Natural killer cell (primary cell): ENCODE results near the gene LRPPRC. TPM values are rescaled to one million over a fixed set of nuclear protein-coding genes. Genes with fewer than 3 reads are reported as not detected.

Source experiments
- ATAC-seq, 3 donors: fragments of 150-1000 bp in 2 of 3; fragments of 200-7000 bp in 1 of 3; cut with Tn5 transposase; 1 replicate in 1 of 3; 2 replicates in 2 of 3; pipeline ENCODE4 v1.10.0; 2021; ENCODE audit warnings: mild to moderate bottlenecking in 2 of 3, moderate library complexity in 2 of 3
- DNase-seq, 2 donors: peaks; one replicate each; pipeline versions ENCODE4 v3.0.0 to v3.0.0-alpha.2; 2013 to 2021; ENCODE audit warnings: mixed read lengths in 1 of 2
- H3K27ac ChIP-seq: one replicate; pipeline ENCODE4 v1.5.1; 2013; ENCODE audit warnings: mild to moderate bottlenecking, low read length
- H3K27me3 ChIP-seq: one replicate; pipeline ENCODE4 v1.6.1; 2013; ENCODE audit warnings: low read length; ENCODE audit not compliant: control insufficient read depth, insufficient read depth
- H3K36me3 ChIP-seq: one replicate; pipeline ENCODE4 v1.6.1; 2013; ENCODE audit warnings: low read length; ENCODE audit not compliant: control insufficient read depth, insufficient read depth
- H3K4me1 ChIP-seq: one replicate; pipeline ENCODE4 v1.6.1; 2013; ENCODE audit warnings: low read length; ENCODE audit not compliant: control insufficient read depth, insufficient read depth
- H3K4me3 ChIP-seq: one replicate; pipeline ENCODE4 v1.5.1; 2013; ENCODE audit warnings: low read length
- H3K9me3 ChIP-seq: one replicate; pipeline ENCODE4 v1.6.1; 2013; ENCODE audit warnings: low read length; ENCODE audit not compliant: control insufficient read depth, insufficient read depth
- H3K27ac Mint-ChIP-seq, 2 donors: one replicate each; pipeline ENCODE4 v1.8.0; 2022; ENCODE audit warnings: mild to moderate bottlenecking in 2 of 2, mixed read lengths in 2 of 2, moderate library complexity in 1 of 2
- H3K27me3 Mint-ChIP-seq, 2 donors: one replicate each; pipeline ENCODE4 v1.8.0; 2022; ENCODE audit warnings: low read depth in 2 of 2, mixed read lengths in 2 of 2
- H3K36me3 Mint-ChIP-seq: one replicate; pipeline ENCODE4 v1.8.0; 2022; ENCODE audit warnings: mixed read lengths
- H3K4me1 Mint-ChIP-seq, 2 donors: one replicate each; pipeline ENCODE4 v1.8.0; 2022; ENCODE audit warnings: mixed read lengths in 2 of 2
- H3K4me3 Mint-ChIP-seq: one replicate; pipeline ENCODE4 v1.8.0; 2022; ENCODE audit warnings: mild to moderate bottlenecking, moderate library complexity, mixed read lengths
- H3K9me3 Mint-ChIP-seq, 2 donors: one replicate each; pipeline ENCODE4 v1.8.0; 2022; ENCODE audit warnings: mixed read lengths in 2 of 2
- WGBS: methylation state at CpG from one replicate; pipeline ENCODE4 v1.1.7; 2013; ENCODE audit warnings: missing lambda C conversion rate; ENCODE audit not compliant: insufficient coverage; 5-methylcytosine and 5-hydroxymethylcytosine counted together
- intact Hi-C: fragments of 100-400 bp; cut with micrococcal nuclease; formaldehyde crosslinking; loops from one replicate; pipeline ENCODE4 v1.14.2; 2022
- total RNA-seq, 4 donors: library from RNA; stranded (reverse); fragments of 120-200 nt in 1 of 4; gene quantifications; one replicate each; pipeline versions ENCODE4 v1.2.3 to v1.2.4, GENCODE V29; 2013 to 2022
- TF ChIP-seq, protein P1 (sequence below): fragments of 200-600 bp; IDR thresholded peaks from one replicate; pipeline ENCODE4 v1.8.0; 2022; ENCODE audit warnings: antibody characterized with exemption

The LRPPRC gene
- total RNA-seq, 3 donors from 2014 or later (not counting 1 experiment from before 2014, with no cell fraction given): 43.5 to 53.8 (median 48.4) TPM

- no peak for ATAC-seq
Measured at GRCh38 chr2:43879261-43879660, 116.5 kb downstream of the LRPPRC start.

GRCh38 chr2:43877782-43878464 lies 117.9 kb downstream of the LRPPRC start:
- H3K4me3 ChIP-seq: no peak overlapping the region
- H3K36me3 ChIP-seq: no peaks in the 10 kb centered on the region
- WGBS: 37% methylated on average over 16 of the region's 16 CpGs
- TF ChIP-seq, protein P1, sequence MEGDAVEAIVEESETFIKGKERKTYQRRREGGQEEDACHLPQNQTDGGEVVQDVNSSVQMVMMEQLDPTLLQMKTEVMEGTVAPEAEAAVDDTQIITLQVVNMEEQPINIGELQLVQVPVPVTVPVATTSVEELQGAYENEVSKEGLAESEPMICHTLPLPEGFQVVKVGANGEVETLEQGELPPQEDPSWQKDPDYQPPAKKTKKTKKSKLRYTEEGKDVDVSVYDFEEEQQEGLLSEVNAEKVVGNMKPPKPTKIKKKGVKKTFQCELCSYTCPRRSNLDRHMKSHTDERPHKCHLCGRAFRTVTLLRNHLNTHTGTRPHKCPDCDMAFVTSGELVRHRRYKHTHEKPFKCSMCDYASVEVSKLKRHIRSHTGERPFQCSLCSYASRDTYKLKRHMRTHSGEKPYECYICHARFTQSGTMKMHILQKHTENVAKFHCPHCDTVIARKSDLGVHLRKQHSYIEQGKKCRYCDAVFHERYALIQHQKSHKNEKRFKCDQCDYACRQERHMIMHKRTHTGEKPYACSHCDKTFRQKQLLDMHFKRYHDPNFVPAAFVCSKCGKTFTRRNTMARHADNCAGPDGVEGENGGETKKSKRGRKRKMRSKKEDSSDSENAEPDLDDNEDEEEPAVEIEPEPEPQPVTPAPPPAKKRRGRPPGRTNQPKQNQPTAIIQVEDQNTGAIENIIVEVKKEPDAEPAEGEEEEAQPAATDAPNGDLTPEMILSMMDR: peak; percentile 87
- intact Hi-C loops: no loop called here
- no peak overlapping the region for H3K4me3 Mint-ChIP-seq
- H3K27ac Mint-ChIP-seq: no peak overlapping the region
- no peaks in the 10 kb centered on the region for H3K9me3 ChIP-seq
- H3K27me3 Mint-ChIP-seq: peaks cover 4 to 6% of the 10 kb centered on the region in 2 donors
- no peak overlapping the region for H3K27ac ChIP-seq
- no peaks in the 10 kb centered on the region for H3K9me3 Mint-ChIP-seq
- no peaks in the 10 kb centered on the region for H3K27me3 ChIP-seq
- no peaks in the 10 kb centered on the region for H3K36me3 Mint-ChIP-seq
- DNase-seq: peak; percentile 41 to 67
- ATAC-seq: peak; percentile 83 to 94 (median 87)
- peaks cover 5 to 12% of the 10 kb centered on the region in 2 donors for H3K4me1 Mint-ChIP-seq
- peaks cover 7% of the 10 kb centered on the region for H3K4me1 ChIP-seq

More at GRCh38 chr2:43879261-43879660, 116.5 kb downstream of the LRPPRC start:
- H3K4me3 ChIP-seq: no peak overlapping the region
- Mint-ChIP-seq H3K27ac (no peak overlapping the region), H3K36me3 (no peaks in the 10 kb centered on the region), H3K4me3 (no peak overlapping the region), H3K27me3 (peaks cover 4 to 6% of the 10 kb centered on the region in 2 donors), H3K4me1 (peaks cover 5 to 12% of the 10 kb centered on the region in 2 donors), H3K9me3 (no peaks in the 10 kb centered on the region)
- TF ChIP-seq, protein P1: no peak
- no peaks in the 10 kb centered on the region for H3K36me3 ChIP-seq
- no peak for DNase-seq
- intact Hi-C loops: no loop called here
- H3K27ac ChIP-seq: no peak overlapping the region
- H3K4me1 ChIP-seq: peaks cover 7% of the 10 kb centered on the region
- no peaks in the 10 kb centered on the region for H3K27me3 ChIP-seq
- 87% methylated on average over 5 of the region's 5 CpGs for WGBS
- no peaks in the 10 kb centered on the region for H3K9me3 ChIP-seq

DNA sequence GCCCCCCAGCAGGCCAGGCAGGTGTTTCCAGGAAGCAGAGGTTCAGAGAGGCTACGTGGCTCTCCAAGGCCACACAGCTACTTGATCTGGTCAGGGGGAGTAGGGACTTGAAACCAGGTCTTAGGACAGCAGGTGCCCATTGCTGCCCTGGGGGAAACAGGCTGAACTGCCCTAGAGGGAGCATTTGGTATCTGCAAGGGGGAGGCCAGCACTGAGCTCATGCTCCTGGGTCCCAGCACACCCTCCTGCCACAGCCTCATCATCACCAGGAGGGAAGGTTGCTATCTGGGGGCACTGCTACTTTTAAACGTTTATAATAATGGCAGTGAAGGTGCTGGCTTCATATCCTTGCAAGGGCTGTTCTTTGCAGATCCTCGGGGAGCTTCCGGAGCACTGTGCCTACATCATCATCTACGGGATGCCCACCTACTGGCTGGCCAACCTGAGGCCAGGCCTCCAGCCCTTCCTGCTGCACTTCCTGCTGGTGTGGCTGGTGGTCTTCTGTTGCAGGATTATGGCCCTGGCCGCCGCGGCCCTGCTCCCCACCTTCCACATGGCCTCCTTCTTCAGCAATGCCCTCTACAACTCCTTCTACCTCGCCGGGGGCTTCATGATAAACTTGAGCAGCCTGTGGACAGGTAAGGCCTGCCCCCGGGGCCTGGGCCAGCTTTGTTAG lies 120.9 kb downstream of the LRPPRC start:
- no peaks in the 10 kb centered on the region for H3K36me3 Mint-ChIP-seq
- H3K36me3 ChIP-seq: no peaks in the 10 kb centered on the region

More for the DNA sequence above, 120.9 kb downstream of the LRPPRC start:
- Histone ChIP-seq H3K4me3 (no peak overlapping the region), H3K4me1 (peaks cover 7% of the 10 kb centered on the region), H3K9me3 (no peaks in the 10 kb centered on the region), H3K27ac (no peak overlapping the region), H3K27me3 (no peaks in the 10 kb centered on the region)
- Mint-ChIP-seq H3K27me3 (peaks cover 7 to 18% of the 10 kb centered on the region in 2 donors), H3K4me3 (no peak overlapping the region), H3K4me1 (peaks cover 5 to 12% of the 10 kb centered on the region in 2 donors), H3K27ac (no peak overlapping the region), H3K9me3 (no peaks in the 10 kb centered on the region)
- 86% methylated on average over 11 of the region's 11 CpGs for WGBS
- TF ChIP-seq, protein P1: no peak
- DNase-seq (no peak), ATAC-seq (no peak)
- intact Hi-C loops: no loop called here
